Liver (tissue), 9 donors: ENCODE measurements around the gene RABL3. TPM values are rescaled to one million over a fixed set of nuclear protein-coding genes. Genes with fewer than 3 reads are reported as not detected.

ENCODE experiments used
- DNase-seq: peaks from one replicate; pipeline ENCODE4 v3.0.0-alpha.2; 2017; ENCODE audit warnings: low spot score
- H3K27ac ChIP-seq, 2 donors: one replicate each; pipeline ENCODE4 v1.7.0; 2013; ENCODE audit warnings: inconsistent platforms in 2 of 2, low read length in 2 of 2, control low read depth in 1 of 2, low read depth in 1 of 2, mild to moderate bottlenecking in 1 of 2
- H3K27me3 ChIP-seq, 4 donors: one replicate each; pipeline versions ENCODE4 v1.6.1 to v1.7.0; 2013; ENCODE audit warnings: low read length in 3 of 4, inconsistent platforms in 1 of 4, mild to moderate bottlenecking in 1 of 4, moderate library complexity in 1 of 4; ENCODE audit not compliant: control insufficient read depth in 4 of 4, insufficient read depth in 4 of 4
- H3K36me3 ChIP-seq, 4 donors: one replicate each; pipeline versions ENCODE4 v1.6.1 to v1.7.0; 2013; ENCODE audit warnings: low read length in 3 of 4, mild to moderate bottlenecking in 3 of 4, low read depth in 1 of 4, moderate library complexity in 1 of 4; ENCODE audit not compliant: control insufficient read depth in 4 of 4, insufficient read depth in 3 of 4
- H3K4me1 ChIP-seq, 4 donors: one replicate each; pipeline versions ENCODE4 v1.6.1 to v1.7.0; 2013; ENCODE audit warnings: low read length in 3 of 4, mild to moderate bottlenecking in 3 of 4, moderate library complexity in 1 of 4; ENCODE audit not compliant: control insufficient read depth in 4 of 4, insufficient read depth in 4 of 4
- H3K4me3 ChIP-seq, 3 donors: one replicate each; pipeline versions ENCODE4 v1.6.1 to v1.7.0; 2013; ENCODE audit warnings: low read length in 3 of 3, control low read depth in 1 of 3, low read depth in 1 of 3, mild to moderate bottlenecking in 1 of 3
- H3K9ac ChIP-seq, 2 donors: one replicate each; pipeline ENCODE4 v1.7.0; 2013; ENCODE audit warnings: low read length in 2 of 2, mild to moderate bottlenecking in 2 of 2, moderate library complexity in 2 of 2, control low read depth in 1 of 2, low read depth in 1 of 2
- H3K9me3 ChIP-seq, 4 donors: one replicate each; pipeline versions ENCODE4 v1.6.1 to v1.7.0; 2013; ENCODE audit warnings: low read length in 3 of 4; ENCODE audit not compliant: control insufficient read depth in 4 of 4
- ATF3 ChIP-seq: IDR thresholded peaks from 2 replicates; pipeline ENCODE4 v1.6.1; 2016; ENCODE audit warnings: antibody characterized with exemption
- CTCF ChIP-seq: fragments of 150-350 bp; IDR thresholded peaks from 2 replicates; pipeline ENCODE4 v1.5.1; 2017; ENCODE audit warnings: improper control_type of control experiment, low read depth, low read length; ENCODE audit not compliant: missing input control
- EGR1 ChIP-seq, 2 donors: IDR thresholded peaks; 2 replicates each; pipeline ENCODE4 v1.6.1; 2016 to 2018; ENCODE audit warnings: antibody characterized with exemption in 2 of 2, low read depth in 2 of 2
- FOXA1 ChIP-seq: IDR thresholded peaks from 2 replicates; pipeline ENCODE4 v1.6.1; 2016; ENCODE audit warnings: antibody characterized with exemption
- FOXA2 ChIP-seq: IDR thresholded peaks from 2 replicates; pipeline ENCODE4 v1.6.1; 2016; ENCODE audit warnings: antibody characterized with exemption
- GABPA ChIP-seq, 2 donors: IDR thresholded peaks in 1 of 2; conservative IDR thresholded peaks in 1 of 2; 2 replicates each; pipeline ENCODE4 v1.6.1; 2016; ENCODE audit warnings: antibody characterized with exemption in 2 of 2, mild to moderate bottlenecking in 1 of 2, moderate library complexity in 1 of 2
- HNF4A ChIP-seq, 2 donors: conservative IDR thresholded peaks; 2 replicates each; pipeline ENCODE4 v1.6.1; 2016; ENCODE audit warnings: antibody characterized with exemption in 2 of 2, mild to moderate bottlenecking in 2 of 2
- HNF4G ChIP-seq: IDR thresholded peaks from 2 replicates; pipeline ENCODE4 v1.6.1; 2016; ENCODE audit warnings: antibody characterized with exemption
- JUND ChIP-seq, 2 donors: IDR thresholded peaks; 2 replicates each; pipeline ENCODE4 v1.6.1; 2016; ENCODE audit warnings: antibody characterized with exemption in 2 of 2
- MAX ChIP-seq: IDR thresholded peaks from 2 replicates; pipeline ENCODE4 v1.6.1; 2016; ENCODE audit warnings: antibody characterized with exemption
- NR2F2 ChIP-seq: IDR thresholded peaks from 2 replicates; pipeline ENCODE4 v1.6.1; 2016; ENCODE audit warnings: antibody characterized with exemption
- RAD21 ChIP-seq, 2 donors: IDR thresholded peaks; 2 replicates each; pipeline ENCODE4 v1.6.1; 2016; ENCODE audit warnings: antibody characterized with exemption in 2 of 2, mild to moderate bottlenecking in 2 of 2
- REST ChIP-seq: IDR thresholded peaks from 2 replicates; pipeline ENCODE4 v1.6.1; 2016; ENCODE audit warnings: antibody characterized with exemption, mild to moderate bottlenecking
- RXRA ChIP-seq, 2 donors: IDR thresholded peaks; 2 replicates each; pipeline ENCODE4 v1.6.1; 2017 to 2018; ENCODE audit warnings: antibody characterized with exemption in 2 of 2, mild to moderate bottlenecking in 1 of 2
- SP1 ChIP-seq: IDR thresholded peaks from 2 replicates; pipeline ENCODE4 v1.6.1; 2018; ENCODE audit warnings: antibody characterized with exemption, mild to moderate bottlenecking
- TAF1 ChIP-seq: conservative IDR thresholded peaks from 2 replicates; pipeline ENCODE4 v1.6.1; 2016; ENCODE audit warnings: antibody characterized with exemption, mild to moderate bottlenecking
- YY1 ChIP-seq: IDR thresholded peaks from 2 replicates; pipeline ENCODE4 v1.6.1; 2016; ENCODE audit warnings: antibody characterized with exemption, mild to moderate bottlenecking
- ZBTB33 ChIP-seq: IDR thresholded peaks from 2 replicates; pipeline ENCODE4 v1.6.1; 2016; ENCODE audit warnings: antibody characterized with exemption
- polyA plus RNA-seq, 2 donors: library from polyadenylated mRNA; stranded (reverse) in 1 of 2; unstranded in 1 of 2; fragments of 200-250 nt in 1 of 2; fragments of >200 nt in 1 of 2; fragmentation: Nextera tagmentation in 1 of 2; extraction: Ambion mirVana in 1 of 2; gene quantifications; one replicate each; pipeline versions ENCODE4 v1.2.1 to v1.2.3, GENCODE V29; 2013 to 2015
- total RNA-seq, 2 donors: library from RNA; depleted of rRNA; stranded (reverse); fragments of >200 nt; gene quantifications; one replicate each; pipeline ENCODE4 v1.2.3, GENCODE V29; 2014
- donor health status: healthy.
- donor health status: healthy.
- donor health status: healthy.
- donor health status: healthy.
- donor health status: healthy.

Gene RABL3
- total and polyA plus RNA-seq, 4 donors, result 8.6 to 14.1 (median 13.1) TPM

GRCh38 chr3:120773932-120774331 lies 31.6 kb upstream of the RABL3 start:
- TF ChIP-seq TAF1 (no peak), NR2F2 (no peak), GABPA (IDR thresholded peaks at IDR 0.05 in 1 of 2, conservative IDR thresholded peaks at IDR 0.05 in 1 of 2) (no peak), RAD21 (IDR thresholded peaks at IDR 0.05) (no peak), YY1 (no peak), ATF3 (no peak), FOXA2 (no peak), HNF4A (conservative IDR thresholded peaks at IDR 0.05) (no peak), JUND (IDR thresholded peaks at IDR 0.05) (no peak), FOXA1 (no peak), SP1 (no peak), MAX (no peak), EGR1 (IDR thresholded peaks at IDR 0.05; ENCODE audit: low read depth in 2 of 2) (no peak), REST (no peak), ZBTB33 (no peak), HNF4G (no peak), CTCF (no peak), RXRA (IDR thresholded peaks at IDR 0.05) (no peak)
- Histone ChIP-seq H3K36me3 (peaks cover 0 to 8% (median 2%) of the 10 kb centered on the region in 4 donors), H3K4me1 (no peaks in the 10 kb centered on the region)

More at GRCh38 chr3:120773932-120774331, 31.6 kb upstream of the RABL3 start:
- DNase-seq, result no peak
- Histone ChIP-seq H3K9me3 (no peaks in the 10 kb centered on the region), H3K9ac (no peak overlapping the region), H3K27me3 (no peaks in the 10 kb centered on the region), H3K4me3 (no peak overlapping the region), H3K27ac (no peak overlapping the region)
